Neural progenitor cell (in vitro differentiated cells): ENCODE data around the gene STAT4. TPM values are rescaled to one million over a fixed set of nuclear protein-coding genes. Genes with fewer than 3 reads are reported as not detected.

Experiments
- DNase-seq: peaks from one replicate; pipeline ENCODE4 v3.0.0-alpha.2; 2016; ENCODE audit warnings: low spot score
- H2AFZ ChIP-seq: fragments of 200-600 bp; sonication (generic); replicated peaks from 2 replicates; pipeline ENCODE4 v1.6.1; 2016; ENCODE audit warnings: antibody characterized with exemption
- H3F3A ChIP-seq: fragments of 200-600 bp; sonication (generic); 2 replicates; pipeline ENCODE4 v1.6.1; 2016; ENCODE audit warnings: antibody characterized with exemption, low read depth
- H3K27ac ChIP-seq: fragments of 200-600 bp; sonication (generic); 2 replicates; pipeline ENCODE4 v1.5.1; 2016; ENCODE audit warnings: mild to moderate bottlenecking
- H3K27me3 ChIP-seq: fragments of 200-600 bp; sonication (generic); 2 replicates; pipeline ENCODE4 v1.6.1; 2016; ENCODE audit warnings: mild to moderate bottlenecking, moderate library complexity
- H3K36me3 ChIP-seq: fragments of 200-600 bp; sonication (generic); 2 replicates; pipeline ENCODE4 v1.5.1; 2016
- H3K4me1 ChIP-seq: fragments of 200-600 bp; sonication (generic); 2 replicates; pipeline ENCODE4 v1.6.1; 2016; ENCODE audit warnings: mixed run types
- H3K4me2 ChIP-seq: fragments of 200-600 bp; sonication (generic); 2 replicates; pipeline ENCODE4 v1.6.1; 2016
- H3K4me3 ChIP-seq: fragments of 200-600 bp; sonication (generic); 2 replicates; pipeline ENCODE4 v1.5.1; 2016
- H3K79me2 ChIP-seq: fragments of 200-600 bp; sonication (generic); 2 replicates; pipeline ENCODE4 v1.6.1; 2016; ENCODE audit warnings: low read depth
- H3K9ac ChIP-seq: fragments of 200-600 bp; sonication (generic); 2 replicates; pipeline ENCODE4 v1.6.1; 2016
- H3K9me3 ChIP-seq: fragments of 200-600 bp; sonication (generic); 2 replicates; pipeline ENCODE4 v1.5.1; 2016; ENCODE audit warnings: low read depth
- H4K20me1 ChIP-seq: fragments of 200-600 bp; sonication (generic); 2 replicates; pipeline ENCODE4 v1.6.1; 2016; ENCODE audit warnings: low read depth
- H3K27ac Mint-ChIP-seq: 3 replicates; pipeline ENCODE4 v1.8.0; 2021; ENCODE audit warnings: mixed read lengths
- H3K27me3 Mint-ChIP-seq: 2 replicates; pipeline ENCODE4 v1.8.0; 2022; ENCODE audit warnings: low read depth, mild to moderate bottlenecking, inconsistent platforms, moderate library complexity, mixed read lengths; ENCODE audit not compliant: insufficient read depth
- H3K36me3 Mint-ChIP-seq: 3 replicates; pipeline ENCODE4 v1.8.0; 2021; ENCODE audit warnings: mixed read lengths
- H3K4me1 Mint-ChIP-seq: 3 replicates; pipeline ENCODE4 v1.8.0; 2021; ENCODE audit warnings: mixed read lengths
- H3K4me3 Mint-ChIP-seq: 3 replicates; pipeline ENCODE4 v1.8.0; 2021; ENCODE audit warnings: mild to moderate bottlenecking, moderate library complexity, mixed read lengths
- H3K9me3 Mint-ChIP-seq: 3 replicates; pipeline ENCODE4 v1.8.0; 2020; ENCODE audit warnings: mixed read lengths
- CTCF ChIP-seq: fragments of 200-600 bp; sonication (generic); IDR thresholded peaks from 2 replicates; pipeline ENCODE4 v1.5.1; 2017; ENCODE audit warnings: antibody characterized with exemption, mild to moderate bottlenecking
- EZH2 ChIP-seq: fragments of 200-600 bp; sonication (generic); IDR thresholded peaks from 2 replicates; pipeline ENCODE4 v1.6.1; 2017; ENCODE audit warnings: antibody characterized with exemption, mild to moderate bottlenecking, moderate library complexity
- EZH2phosphoT487 ChIP-seq: fragments of 200-600 bp; sonication (generic); IDR thresholded peaks from 2 replicates; pipeline ENCODE4 v1.6.1; 2017; ENCODE audit warnings: antibody characterized with exemption
- total RNA-seq: library from RNA; depleted of rRNA; stranded (reverse); fragments of >200 nt; gene quantifications from 2 replicates; pipeline ENCODE4 v1.2.3, GENCODE V29; 2015; ENCODE audit warnings: low replicate concordance

Gene STAT4
- total RNA-seq, 1 donor from 2014 or later, result 0.32 TPM

GRCh38 chr2:191038241-191038725 is 112.5 kb downstream of the STAT4 start:
- peaks cover 5% of the 10 kb centered on the region for H3K4me1 Mint-ChIP-seq
- H3K9me3 Mint-ChIP-seq, result peaks cover 2% of the 10 kb centered on the region
- Histone ChIP-seq H3K27ac (no peak overlapping the region), H4K20me1 (no peaks in the 10 kb centered on the region), H2AFZ (no peak overlapping the region), H3K4me2 (no peak overlapping the region), H3K27me3 (no peaks in the 10 kb centered on the region), H3K9ac (no peak overlapping the region), H3F3A (no peaks in the 10 kb centered on the region), H3K4me1 (no peaks in the 10 kb centered on the region), H3K36me3 (no peaks in the 10 kb centered on the region), H3K4me3 (no peak overlapping the region), H3K9me3 (no peaks in the 10 kb centered on the region), H3K79me2 (no peaks in the 10 kb centered on the region)
- H3K4me3 Mint-ChIP-seq, result no peak overlapping the region
- no peak for DNase-seq
- peaks cover 2% of the 10 kb centered on the region for H3K27me3 Mint-ChIP-seq
- TF ChIP-seq EZH2phosphoT487 (no peak), CTCF (no peak), EZH2 (no peak)
- H3K36me3 Mint-ChIP-seq, result no peaks in the 10 kb centered on the region
- no peak overlapping the region for H3K27ac Mint-ChIP-seq

- no peak overlapping the region for H2AFZ ChIP-seq
- H3K36me3 ChIP-seq, result no peaks in the 10 kb centered on the region
- H3K27me3 ChIP-seq, result no peaks in the 10 kb centered on the region
- no peak overlapping the region for H3K27ac Mint-ChIP-seq
- no peak overlapping the region for H3K9ac ChIP-seq
- no peak overlapping the region for H3K4me3 Mint-ChIP-seq
- H3K79me2 ChIP-seq, result no peaks in the 10 kb centered on the region
- H4K20me1 ChIP-seq, result no peaks in the 10 kb centered on the region
- no peak overlapping the region for H3K4me2 ChIP-seq
- peaks cover 5% of the 10 kb centered on the region for H3K4me1 Mint-ChIP-seq
- no peaks in the 10 kb centered on the region for H3F3A ChIP-seq
- no peak overlapping the region for H3K4me3 ChIP-seq
- H3K4me1 ChIP-seq, result no peaks in the 10 kb centered on the region
- no peak for DNase-seq
- H3K27ac ChIP-seq, result no peak overlapping the region
- H3K27me3 Mint-ChIP-seq, result peaks cover 2% of the 10 kb centered on the region
- no peaks in the 10 kb centered on the region for H3K9me3 ChIP-seq
- H3K36me3 Mint-ChIP-seq, result no peaks in the 10 kb centered on the region
- H3K9me3 Mint-ChIP-seq, result no peaks in the 10 kb centered on the region
- TF ChIP-seq EZH2, result no peak
Measured at GRCh38 chr2:191037351-191037750, 113.4 kb downstream of the STAT4 start.

GRCh38 chr2:191036363-191036762 is 114.4 kb downstream of the STAT4 start:
- H3K27ac ChIP-seq, result no peak overlapping the region
- Mint-ChIP-seq H3K36me3 (no peaks in the 10 kb centered on the region), H3K27me3 (peaks cover 2% of the 10 kb centered on the region), H3K4me1 (peaks cover 5% of the 10 kb centered on the region), H3K27ac (no peak overlapping the region), H3K9me3 (no peaks in the 10 kb centered on the region), H3K4me3 (no peak overlapping the region)
- TF ChIP-seq EZH2 (no peak), CTCF (no peak), EZH2phosphoT487 (no peak)
- no peaks in the 10 kb centered on the region for H3K9me3 ChIP-seq
- no peak for DNase-seq
- H3K79me2 ChIP-seq, result no peaks in the 10 kb centered on the region
- no peak overlapping the region for H3K4me3 ChIP-seq
- H3K27me3 ChIP-seq, result no peaks in the 10 kb centered on the region
- no peak overlapping the region for H2AFZ ChIP-seq
- H3K4me1 ChIP-seq, result no peaks in the 10 kb centered on the region
- H3K4me2 ChIP-seq, result no peak overlapping the region
- H3K9ac ChIP-seq, result no peak overlapping the region
- H4K20me1 ChIP-seq, result no peaks in the 10 kb centered on the region
- H3K36me3 ChIP-seq, result no peaks in the 10 kb centered on the region
- no peaks in the 10 kb centered on the region for H3F3A ChIP-seq

- Histone ChIP-seq H3K4me1 (no peaks in the 10 kb centered on the region), H3K4me2 (no peak overlapping the region), H2AFZ (no peak overlapping the region), H3K9ac (no peak overlapping the region), H3K9me3 (no peaks in the 10 kb centered on the region), H3K79me2 (no peaks in the 10 kb centered on the region), H4K20me1 (no peaks in the 10 kb centered on the region), H3K4me3 (no peak overlapping the region), H3F3A (no peaks in the 10 kb centered on the region), H3K27me3 (no peaks in the 10 kb centered on the region), H3K36me3 (no peaks in the 10 kb centered on the region), H3K27ac (no peak overlapping the region)
- Mint-ChIP-seq H3K9me3 (no peaks in the 10 kb centered on the region), H3K27me3 (no peaks in the 10 kb centered on the region), H3K27ac (no peak overlapping the region), H3K4me3 (no peak overlapping the region), H3K36me3 (no peaks in the 10 kb centered on the region), H3K4me1 (peaks cover 3% of the 10 kb centered on the region)
- DNase-seq, result no peak
- TF ChIP-seq EZH2phosphoT487 (no peak), EZH2 (no peak), CTCF (no peak)
Measured at GRCh38 chr2:191032588-191033429, 118.0 kb downstream of the STAT4 start.
